Measurements from ENCODE around the gene NCOA5. TPM values are rescaled to one million over a fixed set of nuclear protein-coding genes. Genes with fewer than 3 reads are reported as not detected.

Gene NCOA5
- total and polyA plus RNA-seq, 7 donors: 10.6 to 39.2 (median 22.4) TPM

DNA sequence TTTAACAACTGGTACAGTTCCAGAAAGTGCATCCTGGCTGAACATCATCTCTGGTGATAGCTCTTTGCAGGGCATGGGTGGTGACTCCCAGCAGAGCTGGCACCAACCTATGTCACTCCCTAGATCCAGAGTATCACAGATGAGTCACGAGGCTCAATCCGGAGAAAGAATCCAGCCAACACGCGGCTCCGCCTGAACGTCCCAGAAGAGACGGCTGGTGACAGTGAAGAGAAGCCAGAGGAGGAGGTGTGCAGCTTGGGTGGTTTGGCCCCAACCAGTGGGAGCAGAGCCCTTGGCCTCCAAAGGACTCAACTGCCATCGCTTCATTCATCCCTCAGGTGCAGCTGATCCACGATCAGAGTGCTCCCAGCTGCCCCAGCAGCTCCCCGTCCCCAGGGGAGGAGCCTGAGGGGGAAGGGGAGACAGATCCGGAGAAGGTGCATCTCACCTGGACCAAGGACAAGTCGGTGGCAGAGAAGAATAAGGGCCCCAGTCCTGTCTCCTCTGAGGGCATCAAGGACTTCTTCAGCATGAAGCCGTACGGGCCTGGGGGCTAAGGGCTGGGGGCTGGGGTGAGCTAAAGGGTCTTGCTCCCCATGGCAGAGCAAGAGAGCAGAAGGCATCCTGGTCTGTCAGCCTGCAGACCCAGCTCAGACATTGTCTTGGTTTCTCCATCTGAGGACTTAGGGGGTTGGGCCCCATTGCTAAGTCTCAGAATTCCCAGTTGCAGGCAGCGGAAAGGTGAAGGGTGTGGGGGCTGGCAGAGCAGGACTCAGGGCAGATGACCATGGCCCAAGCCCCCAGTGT, 33.5 kb downstream of the NCOA5 start:
- 81 to 86% methylated on average over 15 of the region's 15 CpGs for WGBS, 2 donors
- Histone ChIP-seq H3K27me3 (peaks cover 2 to 38% (median 22%) of the 10 kb centered on the region in 3 donors), H3K27ac (no peak overlapping the region), H3K4me1 (peaks cover 0 to 22% (median 21%) of the 10 kb centered on the region in 4 donors), H3K36me3 (peaks cover 0 to 12% (median 6%) of the 10 kb centered on the region in 4 donors), H3K4me3 (no peak overlapping the region), H3K9me3 (no peaks in the 10 kb centered on the region)
- intact Hi-C loops (cut with DNase I): no loop called here
- TF ChIP-seq, protein P1, sequence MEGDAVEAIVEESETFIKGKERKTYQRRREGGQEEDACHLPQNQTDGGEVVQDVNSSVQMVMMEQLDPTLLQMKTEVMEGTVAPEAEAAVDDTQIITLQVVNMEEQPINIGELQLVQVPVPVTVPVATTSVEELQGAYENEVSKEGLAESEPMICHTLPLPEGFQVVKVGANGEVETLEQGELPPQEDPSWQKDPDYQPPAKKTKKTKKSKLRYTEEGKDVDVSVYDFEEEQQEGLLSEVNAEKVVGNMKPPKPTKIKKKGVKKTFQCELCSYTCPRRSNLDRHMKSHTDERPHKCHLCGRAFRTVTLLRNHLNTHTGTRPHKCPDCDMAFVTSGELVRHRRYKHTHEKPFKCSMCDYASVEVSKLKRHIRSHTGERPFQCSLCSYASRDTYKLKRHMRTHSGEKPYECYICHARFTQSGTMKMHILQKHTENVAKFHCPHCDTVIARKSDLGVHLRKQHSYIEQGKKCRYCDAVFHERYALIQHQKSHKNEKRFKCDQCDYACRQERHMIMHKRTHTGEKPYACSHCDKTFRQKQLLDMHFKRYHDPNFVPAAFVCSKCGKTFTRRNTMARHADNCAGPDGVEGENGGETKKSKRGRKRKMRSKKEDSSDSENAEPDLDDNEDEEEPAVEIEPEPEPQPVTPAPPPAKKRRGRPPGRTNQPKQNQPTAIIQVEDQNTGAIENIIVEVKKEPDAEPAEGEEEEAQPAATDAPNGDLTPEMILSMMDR (IDR thresholded peaks at IDR 0.05): no peak
- TF ChIP-seq EP300 (IDR thresholded peaks at IDR 0.05): no peak
- no peak for TF ChIP-seq POLR2AphosphoS5 (IDR thresholded peaks at IDR 0.05)
- TF ChIP-seq POLR2A (IDR thresholded peaks at IDR 0.05): no peak
- DNase-seq: peak; percentile 56

DNA sequence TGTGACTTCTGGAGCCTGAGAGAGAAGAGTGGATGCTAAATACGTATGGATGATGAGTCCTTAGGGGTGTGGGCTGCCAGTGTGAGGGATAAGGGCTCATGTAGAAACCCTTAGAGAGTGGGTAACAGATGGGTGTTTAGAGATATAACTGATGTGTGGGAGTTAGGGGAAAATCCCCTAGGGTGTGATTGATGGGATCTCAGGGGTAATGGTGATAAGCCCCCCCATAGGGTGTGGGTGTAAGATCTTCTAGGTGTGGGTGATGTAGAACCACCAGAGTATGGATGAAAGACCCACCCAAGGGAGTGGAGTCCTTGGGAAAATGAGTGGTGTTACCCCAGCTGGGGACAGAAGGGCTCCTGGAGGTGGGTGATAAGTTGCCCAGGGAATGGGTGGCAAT, 34.5 kb downstream of the NCOA5 start:
- Histone ChIP-seq H3K9me3 (no peaks in the 10 kb centered on the region), H3K4me3 (no peak overlapping the region), H3K27me3 (peaks cover 2 to 38% (median 22%) of the 10 kb centered on the region in 3 donors), H3K36me3 (peaks cover 0 to 3% (median 0%) of the 10 kb centered on the region in 4 donors), H3K4me1 (peaks cover 0 to 22% (median 21%) of the 10 kb centered on the region in 4 donors), H3K27ac (no peak overlapping the region)
- TF ChIP-seq POLR2AphosphoS5 (IDR thresholded peaks at IDR 0.05) (no peak), EP300 (IDR thresholded peaks at IDR 0.05) (no peak), POLR2A (IDR thresholded peaks at IDR 0.05) (no peak)
- TF ChIP-seq, protein P1 (IDR thresholded peaks at IDR 0.05): no peak
- intact Hi-C loops (cut with DNase I): no loop called here
- 51 to 53% methylated on average over 1 of the region's 1 CpG for WGBS, 2 donors
- peak; percentile 27 for DNase-seq

DNA sequence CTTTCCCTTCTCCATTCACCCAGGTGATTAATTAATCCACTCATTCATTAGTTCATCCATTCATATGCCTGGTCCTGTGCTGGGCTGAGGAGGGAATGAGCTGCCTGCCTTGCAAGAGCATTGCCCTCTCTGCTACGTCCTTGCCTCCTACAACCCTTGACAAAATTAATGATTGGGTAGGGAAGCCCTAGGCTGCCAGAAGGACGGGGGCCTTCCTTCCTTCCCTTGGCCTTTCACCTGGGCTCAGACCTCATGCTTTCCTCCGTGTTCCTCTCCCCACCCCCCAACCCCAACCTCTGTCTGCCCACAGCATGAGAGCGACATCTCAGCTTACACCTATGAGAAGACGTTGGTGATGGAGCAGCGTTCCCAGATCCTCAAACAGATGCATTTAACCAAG, 35.2 kb downstream of the NCOA5 start:
- peak; percentile 18 for DNase-seq
- intact Hi-C loops (cut with DNase I): no loop called here
- Histone ChIP-seq H3K27ac (no peak overlapping the region), H3K36me3 (no peaks in the 10 kb centered on the region), H3K4me3 (no peak overlapping the region), H3K4me1 (peaks cover 0 to 22% (median 21%) of the 10 kb centered on the region in 4 donors), H3K27me3 (peaks cover 2 to 38% (median 22%) of the 10 kb centered on the region in 3 donors), H3K9me3 (no peaks in the 10 kb centered on the region)
- 54 to 60% methylated on average over 6 of the region's 6 CpGs for WGBS, 2 donors
- TF ChIP-seq POLR2AphosphoS5 (IDR thresholded peaks at IDR 0.05): no peak

DNA sequence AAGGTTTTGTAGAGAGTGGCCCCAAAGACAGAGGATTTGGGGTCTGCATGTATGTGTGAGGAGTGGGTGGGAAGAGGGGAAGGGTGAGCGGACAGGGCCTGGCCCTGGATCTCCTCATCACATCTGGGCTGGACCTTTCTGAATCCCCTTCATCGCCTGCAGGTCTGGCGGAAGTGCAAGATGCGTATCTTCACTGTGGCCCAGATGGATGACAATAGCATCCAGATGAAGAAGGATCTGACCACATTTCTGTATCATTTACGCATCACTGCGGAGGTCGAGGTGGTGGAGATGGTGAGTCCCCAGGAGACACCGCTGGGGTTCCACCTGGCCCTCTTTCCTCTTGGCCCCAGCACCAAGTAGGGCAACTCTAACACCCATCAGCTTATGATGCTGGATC, 36.3 kb downstream of the NCOA5 start:
- DNase-seq: peak; percentile 36
- H3K9me3 ChIP-seq: no peaks in the 10 kb centered on the region
- no peaks in the 10 kb centered on the region for H3K36me3 ChIP-seq
- H3K27ac ChIP-seq: no peak overlapping the region
- intact Hi-C loops (cut with DNase I): no loop called here
- TF ChIP-seq POLR2AphosphoS5 (IDR thresholded peaks at IDR 0.05): no peak
- TF ChIP-seq, protein P1 (IDR thresholded peaks at IDR 0.05): no peak
- no peak for TF ChIP-seq POLR2A (IDR thresholded peaks at IDR 0.05)
- H3K4me1 ChIP-seq: peaks cover 0 to 14% (median 12%) of the 10 kb centered on the region in 4 donors
- H3K27me3 ChIP-seq: peaks cover 2 to 30% (median 21%) of the 10 kb centered on the region in 3 donors
- WGBS, 2 donors: 92 to 93% methylated on average over 8 of the region's 8 CpGs
- no peak overlapping the region for H3K4me3 ChIP-seq

DNA sequence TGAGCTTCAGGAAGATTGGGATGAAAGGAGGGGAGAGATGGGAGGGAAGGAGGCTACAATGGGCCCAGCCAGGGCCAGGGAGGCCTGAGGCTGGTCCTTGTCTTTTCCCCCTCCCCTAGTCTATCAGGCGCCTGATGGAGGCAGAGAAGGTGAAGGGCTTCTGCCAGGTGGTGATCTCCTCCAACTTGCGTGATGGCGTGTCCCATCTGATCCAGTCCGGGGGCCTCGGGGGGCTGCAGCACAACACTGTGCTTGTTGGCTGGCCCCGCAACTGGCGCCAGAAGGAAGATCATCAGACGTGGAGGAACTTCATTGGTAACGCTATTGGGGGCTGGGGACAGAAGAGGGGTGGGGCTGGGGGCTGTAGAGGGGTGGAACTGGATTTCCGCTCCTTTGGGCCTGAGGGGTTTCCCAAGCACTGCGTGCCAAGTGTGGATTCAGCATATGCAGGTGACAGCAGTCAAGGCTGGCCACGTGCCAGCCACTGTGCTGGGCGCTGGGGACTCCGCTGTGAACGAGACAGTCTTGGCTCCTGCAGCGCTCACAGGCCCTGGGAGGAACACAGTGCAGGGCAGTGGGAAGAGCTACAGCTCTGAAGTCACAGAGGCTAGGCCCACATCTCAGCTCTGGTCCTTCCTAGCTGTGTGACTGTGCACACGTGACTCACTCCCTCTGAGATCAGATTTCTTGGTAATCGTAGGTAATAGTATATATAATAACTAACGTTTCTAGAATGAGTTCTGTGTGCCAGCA, 38.0 kb downstream of the NCOA5 start:
- peak; percentile 48 for DNase-seq
- 64 to 76% methylated on average over 19 of the region's 19 CpGs for WGBS, 2 donors
- Histone ChIP-seq H3K4me1 (no peaks in the 10 kb centered on the region), H3K27ac (no peak overlapping the region), H3K9me3 (no peaks in the 10 kb centered on the region), H3K27me3 (peaks cover 0 to 25% (median 4%) of the 10 kb centered on the region in 3 donors), H3K4me3 (no peak overlapping the region), H3K36me3 (no peaks in the 10 kb centered on the region)
- intact Hi-C loops (cut with DNase I): no loop called here
- TF ChIP-seq POLR2AphosphoS5 (IDR thresholded peaks at IDR 0.05): no peak
- TF ChIP-seq POLR2A (IDR thresholded peaks at IDR 0.05): no peak
- no peak for TF ChIP-seq EP300 (IDR thresholded peaks at IDR 0.05)
